CD4-positive, alpha-beta T cell treated with Interleukin-21 for 1 hour (primary cell): ENCODE measurements around the gene LRRC57.

Experiments
- DNase-seq: peaks from one replicate; pipeline ENCODE4 v3.0.0-alpha.2; 2020

The LRRC57 gene

DNA sequence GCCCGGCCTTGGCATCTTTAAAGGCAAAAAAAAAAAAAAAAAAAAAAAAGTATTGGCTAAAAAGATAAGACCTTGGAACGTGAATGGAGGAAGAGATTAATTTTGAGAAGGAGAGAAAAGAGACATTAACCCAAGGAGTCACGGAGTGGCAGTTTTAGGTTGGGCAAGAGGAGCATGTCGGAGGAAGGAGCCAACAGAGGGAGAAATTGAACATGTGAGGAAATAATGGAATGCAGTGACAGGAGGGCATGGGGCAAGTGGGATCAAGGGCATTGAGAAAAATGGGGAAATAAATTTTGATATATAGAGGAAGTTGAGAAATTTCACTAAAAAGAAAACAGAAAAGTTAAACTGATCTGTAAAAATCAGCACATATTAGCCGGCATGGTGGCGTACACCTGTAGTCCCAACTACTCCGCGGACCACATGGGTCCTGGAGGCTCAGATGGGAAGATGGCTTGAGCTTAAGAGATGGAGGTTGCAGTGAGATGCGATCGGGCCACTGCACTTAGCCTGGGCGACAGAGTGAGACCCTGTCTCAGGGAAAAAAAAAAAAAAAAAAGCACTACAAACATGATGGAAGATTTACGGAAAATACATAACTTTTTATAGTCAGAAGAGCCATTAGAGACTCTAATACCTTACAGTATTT lies 1.3 kb upstream of the LRRC57 start:
- no peak for DNase-seq

DNA sequence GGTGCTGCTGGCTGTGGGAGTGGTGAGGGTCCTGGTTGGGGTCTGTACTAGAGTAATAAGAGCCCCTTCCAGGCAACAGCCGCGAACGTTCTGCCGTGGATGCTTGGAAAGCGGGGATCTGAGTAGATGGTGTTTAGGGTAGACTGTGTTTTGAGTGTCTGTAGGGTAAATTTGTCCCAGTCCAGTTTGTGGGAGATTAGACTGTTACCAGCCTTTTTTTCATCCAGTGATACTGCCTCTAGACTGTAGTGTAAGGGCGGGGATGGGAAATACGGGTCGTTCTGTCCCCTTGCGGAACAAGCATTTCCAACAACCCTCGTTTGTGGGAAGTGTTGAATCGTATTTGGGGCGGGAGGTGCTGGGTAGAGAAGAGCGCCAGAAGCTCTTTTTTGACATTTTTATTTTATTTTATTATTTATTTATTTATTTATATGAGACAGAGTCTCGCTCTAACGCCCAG lies 469 bp upstream of the LRRC57 start:
- peak; percentile 43 for DNase-seq

DNA sequence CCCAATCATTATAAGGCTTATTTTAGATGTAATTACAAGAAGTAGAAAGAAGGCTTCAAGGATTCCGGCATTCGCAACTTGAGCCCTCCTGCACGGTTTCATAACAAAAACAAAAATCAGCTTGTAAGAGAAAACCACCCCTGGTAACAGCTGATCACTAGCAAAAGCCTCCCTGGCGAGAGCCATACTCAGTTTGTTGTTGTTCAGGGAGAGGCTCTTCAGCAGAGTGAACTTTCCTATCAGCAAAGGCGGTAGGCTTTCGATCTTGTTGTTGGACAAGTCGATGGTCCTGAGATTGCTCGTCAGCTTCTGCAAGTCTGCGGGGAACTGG lies 710 bp downstream of the LRRC57 start:
- no peak for DNase-seq

DNA sequence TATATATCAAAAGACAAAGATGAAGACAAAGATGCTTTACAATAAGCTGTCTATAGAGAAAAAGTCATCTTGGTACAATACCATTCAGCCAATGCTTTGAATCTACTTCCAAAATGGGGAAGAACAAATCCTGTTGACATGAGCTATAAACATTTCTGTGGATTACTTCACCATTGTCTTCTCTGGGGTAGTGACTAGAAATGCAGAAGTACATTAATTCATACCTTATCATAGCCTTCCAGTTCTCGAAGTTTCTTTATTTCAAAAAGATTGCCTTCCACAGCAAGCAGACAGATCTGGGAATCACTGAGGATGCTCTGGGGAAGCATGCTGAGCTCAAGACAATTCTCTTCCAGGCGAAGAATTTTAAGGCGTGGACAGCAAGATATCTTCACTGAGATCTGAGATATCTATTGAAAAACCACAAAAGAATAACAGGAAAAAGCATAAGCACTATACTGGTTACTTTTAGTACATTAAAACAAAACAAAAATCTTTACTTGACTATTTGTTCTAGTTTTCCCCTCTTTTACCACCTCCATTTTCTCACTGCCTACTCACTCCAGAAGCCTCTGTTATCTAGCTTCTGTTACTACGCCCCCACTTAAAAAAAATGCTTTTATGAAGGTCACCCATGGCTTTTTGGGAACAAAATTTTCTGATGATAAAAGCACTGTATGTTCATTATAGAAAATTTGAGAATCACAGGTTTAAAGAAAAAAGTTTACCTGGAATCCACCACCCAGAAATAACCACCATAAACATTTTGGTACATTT lies 3.6 kb downstream of the LRRC57 start:
- no peak for DNase-seq

DNA sequence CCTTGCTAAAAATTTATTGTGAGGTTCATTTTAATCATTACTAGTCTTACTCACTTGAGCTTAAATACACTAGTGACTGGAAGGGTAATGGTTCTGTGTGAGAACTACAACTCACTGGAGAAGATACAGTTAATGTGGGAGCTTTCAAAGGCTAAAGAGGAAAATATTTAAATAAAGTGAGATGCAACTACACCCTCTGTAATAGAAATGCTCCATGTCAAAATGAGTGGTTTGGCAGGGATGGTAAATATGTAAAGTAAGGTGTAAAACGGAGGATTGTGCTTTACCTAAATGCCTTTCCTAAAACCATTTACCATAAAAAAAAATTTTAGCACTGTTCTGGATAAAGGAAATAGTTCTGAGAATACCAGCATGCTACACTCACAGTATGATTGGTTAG lies 15.3 kb downstream of the LRRC57 start:
- no peak for DNase-seq

DNA sequence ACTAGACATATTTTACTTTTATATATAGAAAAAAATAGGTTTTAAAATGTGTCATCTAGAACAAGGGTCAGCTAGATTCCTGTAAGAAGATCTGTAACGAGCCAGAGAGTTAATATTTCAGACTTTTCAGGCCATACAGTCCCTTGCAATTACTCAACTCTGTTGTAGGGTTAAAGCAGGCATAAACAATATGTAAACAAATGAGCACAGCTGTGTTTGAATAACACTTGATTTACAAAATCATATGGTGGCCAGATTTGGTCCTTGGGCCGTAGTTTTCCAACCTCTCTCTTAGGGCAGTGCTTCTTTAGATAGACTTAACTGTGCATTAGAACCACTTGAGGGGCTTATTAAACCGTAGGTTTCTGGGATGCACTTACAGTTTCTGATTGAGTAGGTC lies 19.6 kb downstream of the LRRC57 start:
- no peak for DNase-seq

DNA sequence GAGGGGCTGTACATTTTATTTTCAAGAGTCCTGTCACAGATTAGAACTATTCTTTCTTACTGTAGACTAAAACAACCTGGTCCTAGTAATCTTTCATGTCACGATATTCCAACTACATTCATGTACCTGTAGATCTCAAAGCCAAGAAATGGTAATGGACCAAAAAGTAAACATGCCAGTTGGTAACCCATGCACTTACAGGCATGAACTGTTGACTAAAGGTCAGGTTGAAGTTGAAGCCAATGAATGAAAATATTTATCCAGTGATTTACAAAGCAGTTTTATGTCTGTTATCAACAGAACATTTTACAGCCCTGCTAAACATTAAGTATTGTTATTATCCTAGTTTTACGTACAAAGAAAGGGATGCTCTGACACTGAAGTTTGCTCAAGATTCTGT lies 25.3 kb downstream of the LRRC57 start:
- no peak for DNase-seq

DNA sequence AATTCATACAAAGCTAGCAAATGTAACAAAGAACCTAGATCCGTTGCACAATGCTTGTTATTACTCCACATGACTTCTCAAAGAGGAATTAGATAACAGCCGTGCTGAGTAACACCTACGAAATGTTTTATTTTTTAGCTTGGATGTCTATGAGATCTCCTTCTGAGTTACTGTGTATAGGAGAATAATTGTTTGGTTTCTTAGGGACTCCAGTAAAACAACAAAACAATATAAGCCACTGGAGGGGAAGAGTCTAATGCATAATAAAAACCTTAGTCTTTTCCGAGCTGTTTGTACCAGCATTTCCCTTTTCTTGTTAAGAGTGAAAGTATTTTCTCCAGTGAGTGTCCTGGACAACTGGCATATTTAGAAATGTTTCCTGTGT lies 37.6 kb downstream of the LRRC57 start:
- DNase-seq: no peak

DNA sequence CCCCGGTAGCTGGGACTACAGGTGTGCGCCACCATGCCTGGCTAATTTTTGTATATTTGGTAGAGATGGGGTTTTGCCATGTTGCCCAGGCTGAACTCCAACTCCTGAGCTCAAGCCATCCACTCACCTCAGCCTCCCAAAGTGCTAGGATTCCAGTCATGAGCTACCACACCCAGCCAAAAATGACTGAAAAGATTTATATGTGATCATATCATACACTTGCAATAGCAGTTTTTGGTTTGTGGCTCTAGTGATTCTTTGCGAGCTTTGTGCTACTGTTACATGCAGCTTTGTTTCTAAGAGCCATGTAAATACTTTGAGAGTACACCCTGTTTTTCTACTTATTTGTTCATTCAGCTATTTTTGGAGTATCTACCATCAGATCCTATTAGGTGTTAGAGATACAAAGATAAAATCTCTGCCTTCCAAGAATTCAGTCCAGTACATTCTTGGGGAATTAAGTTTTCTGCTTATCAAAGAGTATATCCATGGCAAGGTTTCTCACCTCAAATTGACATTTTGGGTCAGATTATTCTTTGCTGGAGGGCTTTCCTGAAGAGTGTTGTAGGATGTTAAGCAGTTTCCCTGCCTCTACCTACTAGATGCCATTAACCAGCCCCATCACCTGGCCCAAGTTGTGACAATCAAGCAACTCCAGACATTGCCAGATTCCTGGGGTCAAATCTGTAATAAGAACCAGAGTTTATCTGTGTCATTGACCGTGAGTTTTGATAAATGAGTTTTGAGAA lies 38.2 kb downstream of the LRRC57 start:
- DNase-seq: no peak

DNA sequence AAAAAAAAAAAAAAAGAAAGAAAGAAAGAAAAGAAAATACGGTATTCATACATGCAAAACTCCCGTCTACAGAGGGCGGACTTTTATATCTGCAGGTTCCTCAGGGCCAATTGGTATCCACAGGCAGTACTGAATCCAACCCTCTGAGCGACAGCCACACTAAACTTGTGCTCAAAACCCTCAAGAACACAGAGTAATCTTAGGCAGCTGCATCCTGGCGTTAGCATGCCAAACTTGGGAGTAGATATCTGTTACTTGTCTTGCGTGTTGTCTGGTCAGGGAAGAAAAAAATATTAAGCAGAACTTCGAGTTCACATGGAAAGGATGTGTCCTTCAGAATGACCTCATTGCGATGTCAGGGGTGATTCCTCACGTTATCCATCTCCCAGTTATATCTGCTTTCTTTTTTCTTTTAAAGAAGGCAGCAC lies 40.3 kb downstream of the LRRC57 start:
- DNase-seq: no peak

DNA sequence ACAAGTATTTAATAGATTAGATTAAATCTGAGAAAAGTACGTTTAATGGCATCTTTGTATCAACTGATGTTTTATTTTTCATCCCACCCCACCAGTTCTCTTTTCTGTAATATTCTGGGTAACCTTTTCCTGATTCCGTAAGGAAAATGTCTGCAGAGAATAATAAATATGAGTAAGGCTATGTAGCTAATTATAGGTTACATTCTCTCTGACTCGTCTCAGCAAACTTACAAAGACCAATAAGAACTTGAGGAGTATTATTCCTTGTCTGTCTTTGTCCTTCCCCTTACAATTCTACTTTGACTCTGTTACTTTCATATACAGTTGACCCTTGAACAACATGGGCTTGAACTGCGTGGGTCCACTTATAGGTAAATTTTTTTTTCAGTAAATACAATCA lies 41.1 kb downstream of the LRRC57 start:
- no peak for DNase-seq

DNA sequence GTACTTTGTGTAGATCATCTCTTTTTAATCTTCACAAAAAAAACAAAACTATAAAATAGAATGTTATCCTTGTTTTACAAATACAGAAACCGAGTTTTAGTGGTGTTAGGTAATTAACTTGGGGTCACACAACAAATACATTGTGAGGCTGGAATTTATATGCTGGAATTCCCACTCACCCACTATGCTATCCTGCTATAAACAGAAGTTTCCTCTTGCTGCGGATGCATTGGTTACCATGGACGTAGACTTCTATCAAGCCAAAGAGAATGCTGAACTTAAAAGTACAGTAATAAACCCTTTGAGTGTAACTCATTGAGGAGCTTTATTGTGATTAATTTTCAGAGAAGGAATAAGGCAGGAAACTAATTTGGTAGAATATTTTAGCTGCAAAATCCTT lies 44.0 kb downstream of the LRRC57 start:
- no peak for DNase-seq

DNA sequence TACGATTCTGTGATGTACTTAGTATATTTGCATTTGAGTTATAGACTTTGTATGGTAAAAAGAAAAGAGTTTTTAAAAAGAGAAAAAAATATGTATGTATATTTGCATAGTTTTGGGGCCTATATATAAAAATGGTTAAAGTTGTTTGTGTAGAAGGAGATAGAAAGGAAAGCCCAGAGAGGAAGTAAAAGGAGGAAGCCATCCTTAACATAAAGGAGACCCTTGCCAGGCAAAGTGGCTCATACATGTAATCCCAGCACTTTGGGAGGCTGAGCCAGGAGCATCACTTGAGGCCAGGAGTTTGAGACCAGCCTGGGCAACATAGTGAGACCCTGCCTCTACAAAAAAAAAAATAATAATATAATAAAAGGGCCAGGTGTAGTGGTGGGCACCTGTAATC lies 44.8 kb downstream of the LRRC57 start:
- DNase-seq: no peak

DNA sequence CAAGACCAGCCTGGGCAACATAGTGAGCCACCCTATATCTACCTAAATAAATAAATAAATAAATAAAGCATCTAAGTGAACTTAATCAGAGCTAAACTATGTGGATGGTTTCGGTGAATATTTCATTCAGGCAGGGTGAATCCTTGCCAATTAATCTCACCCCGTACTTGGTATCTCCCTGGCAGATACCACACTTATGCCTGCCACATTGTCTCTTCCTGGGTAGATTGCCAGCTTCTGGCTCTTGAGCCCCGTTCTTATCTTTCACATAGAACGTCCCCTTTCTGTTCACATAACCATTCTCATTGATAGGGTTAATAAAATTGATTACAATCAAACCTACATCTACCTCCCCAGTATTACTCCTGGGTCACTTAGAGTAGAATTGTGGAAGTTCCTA lies 46.1 kb downstream of the LRRC57 start:
- DNase-seq: no peak

DNA sequence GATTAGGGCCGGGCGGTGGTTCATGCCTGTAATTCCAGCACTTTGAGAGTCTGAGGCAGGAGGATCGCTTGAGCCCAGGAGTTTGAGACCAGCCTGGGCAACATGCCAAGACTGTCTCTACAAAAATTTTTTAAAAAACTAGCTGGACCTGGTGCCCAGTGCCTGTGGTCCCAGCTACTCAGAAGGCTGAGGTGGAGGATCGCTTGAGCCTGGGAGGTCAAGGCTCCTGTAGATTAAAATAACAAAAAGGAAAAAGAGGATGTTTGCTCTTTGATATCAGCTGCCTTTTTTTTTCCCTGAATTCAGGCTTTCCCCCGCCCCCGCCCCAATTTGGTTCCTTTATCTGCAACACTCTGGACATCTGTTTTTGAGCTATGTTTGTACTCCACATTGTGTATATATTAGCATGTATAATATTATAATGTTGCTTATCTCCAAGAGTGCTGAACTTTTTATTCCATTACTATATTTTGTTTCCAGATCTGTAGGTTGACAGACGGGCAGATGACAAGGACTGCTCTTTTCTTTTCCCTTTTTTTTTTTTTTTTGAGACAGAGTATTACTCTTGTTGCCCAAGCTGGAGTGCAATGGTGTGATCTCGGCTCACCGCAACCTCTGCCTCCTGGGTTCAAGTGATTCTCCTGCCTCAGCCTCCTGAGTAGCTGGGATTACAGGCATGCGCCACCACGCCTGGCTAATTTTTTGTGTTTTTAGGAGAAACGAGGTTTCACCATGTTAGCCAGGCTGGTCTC lies 48.6 kb downstream of the LRRC57 start:
- no peak for DNase-seq

DNA sequence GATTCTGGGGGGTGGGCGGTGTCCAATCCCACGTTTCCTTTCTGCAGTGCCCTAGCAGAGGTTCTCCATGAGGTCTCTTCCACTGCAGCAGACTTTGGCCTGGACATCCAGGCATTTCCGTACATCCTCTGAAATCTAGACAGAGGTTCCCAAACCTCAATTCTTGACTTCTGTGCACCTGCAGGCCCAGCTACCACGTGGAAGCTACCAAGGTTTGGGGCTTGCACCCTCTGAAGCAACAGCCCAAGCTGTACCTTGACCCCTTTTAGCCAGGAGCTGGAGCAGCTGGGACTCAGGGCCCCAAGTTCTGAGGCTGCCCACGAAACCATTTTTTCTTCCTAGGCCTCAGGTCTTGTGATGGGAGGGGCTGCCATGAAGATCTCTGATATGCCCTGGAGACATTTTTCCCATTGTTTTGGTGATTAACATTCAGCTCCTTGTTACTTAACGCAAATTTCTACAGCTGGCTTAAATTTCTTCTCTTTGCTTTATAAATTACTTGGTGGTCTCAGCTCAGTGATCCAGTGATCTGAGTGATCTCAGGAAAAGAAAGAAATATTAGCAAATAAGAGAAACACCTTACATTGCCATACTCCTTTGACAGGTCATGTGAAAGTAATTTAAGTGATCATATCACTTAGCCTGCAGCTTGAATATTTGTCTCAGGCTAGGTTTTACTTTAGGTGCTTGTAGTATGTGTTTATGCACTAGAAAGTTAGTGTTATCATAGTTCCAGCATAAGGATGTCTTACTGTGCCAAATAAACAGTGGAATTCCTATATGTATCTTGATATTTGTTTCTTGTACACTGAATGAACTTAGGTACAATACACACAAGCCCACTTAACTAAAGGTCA lies 50.2 kb downstream of the LRRC57 start:
- DNase-seq: no peak

DNA sequence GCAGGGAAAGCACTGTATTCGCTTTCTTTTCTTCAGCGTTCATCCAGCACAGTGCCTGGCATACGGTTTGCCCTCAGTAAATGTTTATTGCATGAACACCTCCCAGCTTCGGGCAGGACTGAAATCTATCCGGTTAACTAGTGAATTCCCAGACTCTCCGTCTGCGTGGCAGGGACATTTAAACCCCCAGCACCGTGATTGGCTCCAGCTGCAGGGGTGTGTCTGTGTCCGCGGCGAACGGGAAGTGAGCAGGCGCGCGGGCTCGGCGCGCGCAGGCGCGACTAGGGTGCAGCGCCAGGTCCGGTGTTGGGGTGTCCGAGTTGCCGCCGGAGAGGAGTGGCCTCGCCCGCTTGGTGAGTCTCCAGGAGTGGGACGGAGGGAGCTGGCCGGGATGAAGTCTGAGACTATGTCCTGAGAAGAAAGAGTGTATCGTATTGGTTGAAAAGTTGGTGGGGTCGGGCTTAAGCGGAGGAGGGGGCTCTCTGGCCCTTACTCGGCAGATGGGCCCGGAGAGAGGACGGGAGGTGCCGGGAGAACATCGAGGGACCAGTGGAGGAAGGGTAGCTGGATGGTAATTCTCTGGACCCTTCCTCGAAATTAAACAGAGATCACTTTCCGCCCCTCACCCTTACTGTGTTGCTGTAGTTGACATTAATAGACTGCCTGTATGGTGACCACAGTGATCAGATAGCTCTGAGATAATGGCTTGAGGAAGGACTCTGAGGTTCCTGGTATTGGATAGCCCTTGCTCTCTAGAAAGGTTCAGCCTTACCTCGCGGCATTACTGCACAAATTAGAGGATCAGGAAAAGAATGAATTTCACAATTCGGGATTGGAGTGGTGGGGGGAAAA lies 53.0 kb downstream of the LRRC57 start, which contains the start of gene SNAP23:
SNAP23 (plus strand) TSS at position 274 of the 852 bp plus-strand sequence. CDS start 16,213 bp downstream, outside the sequence.
- DNase-seq: peak; percentile 88

DNA sequence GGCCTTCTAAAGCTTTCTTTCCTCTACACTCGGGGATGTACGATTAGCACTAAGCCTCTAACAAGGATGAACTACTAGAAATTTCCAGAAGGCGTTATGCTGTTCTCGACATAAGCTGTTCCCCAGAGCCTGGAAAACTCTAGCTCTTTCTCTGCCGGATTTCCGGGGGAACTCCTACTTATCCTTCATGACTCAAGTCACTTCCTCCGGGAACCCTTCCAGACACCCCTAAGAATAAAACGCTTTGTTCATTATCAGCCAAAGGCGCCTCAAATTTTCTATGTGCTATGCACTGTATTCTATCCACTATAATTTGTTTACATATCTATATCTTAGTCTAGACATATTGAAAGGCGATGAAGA lies 53.6 kb downstream of the LRRC57 start:
- peak; percentile 41 for DNase-seq

DNA sequence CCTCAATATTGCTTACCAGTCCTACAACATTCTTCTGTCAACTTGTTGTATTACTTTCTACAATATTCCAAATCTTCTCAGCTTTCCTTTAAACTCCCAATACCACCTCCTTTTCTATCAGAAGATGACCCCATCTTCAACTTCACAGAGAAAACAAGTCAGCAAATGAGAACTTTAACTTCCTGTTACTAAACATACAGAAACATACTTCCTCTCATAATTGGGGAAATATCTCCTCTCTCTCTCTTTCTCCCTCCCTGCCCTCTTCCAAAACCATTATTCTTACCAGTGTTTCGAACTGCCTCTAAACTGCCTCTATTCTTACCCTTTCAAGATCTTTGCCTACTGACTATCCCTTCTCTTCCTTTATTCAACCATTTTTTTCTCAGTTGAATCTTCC lies 54.9 kb downstream of the LRRC57 start:
- no peak for DNase-seq

DNA sequence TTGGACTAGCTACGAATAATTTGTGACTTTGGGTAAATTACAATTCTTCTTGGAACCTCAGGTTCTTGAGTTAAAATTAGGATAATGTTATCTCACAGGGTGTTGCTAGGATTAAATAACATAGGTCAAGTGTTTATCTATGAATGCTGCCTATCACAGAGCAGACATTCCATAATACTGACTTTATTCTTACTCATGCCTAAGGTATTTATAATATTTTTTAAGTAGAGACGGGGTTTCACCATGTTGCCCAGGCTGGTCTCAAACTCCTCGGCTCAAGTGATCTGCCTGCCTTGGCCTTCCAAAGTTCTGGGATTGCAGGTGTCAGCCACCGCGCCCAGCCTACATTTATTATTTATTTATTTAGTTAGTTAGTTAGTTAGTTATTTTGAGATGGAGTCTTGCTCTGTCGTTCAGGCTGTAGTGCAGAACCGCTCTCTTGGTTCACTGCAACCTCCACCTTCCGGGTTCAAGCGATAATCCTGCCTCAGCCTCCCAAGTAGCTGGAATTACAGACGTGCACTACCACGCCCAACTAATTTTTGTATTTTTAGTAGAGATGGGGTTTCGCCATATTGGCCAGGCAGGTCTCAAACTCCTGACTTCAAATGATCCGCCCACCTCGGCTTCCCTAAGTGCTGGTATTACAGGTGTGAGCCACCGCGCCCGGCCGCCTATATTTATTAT lies 56.9 kb downstream of the LRRC57 start:
- DNase-seq: no peak
